Measurements from ENCODE around the gene CIAPIN1.

GRCh38 chr16:57476546-57477410 is 29.6 kb upstream of the CIAPIN1 start:
- TF ChIP-seq, protein P1, sequence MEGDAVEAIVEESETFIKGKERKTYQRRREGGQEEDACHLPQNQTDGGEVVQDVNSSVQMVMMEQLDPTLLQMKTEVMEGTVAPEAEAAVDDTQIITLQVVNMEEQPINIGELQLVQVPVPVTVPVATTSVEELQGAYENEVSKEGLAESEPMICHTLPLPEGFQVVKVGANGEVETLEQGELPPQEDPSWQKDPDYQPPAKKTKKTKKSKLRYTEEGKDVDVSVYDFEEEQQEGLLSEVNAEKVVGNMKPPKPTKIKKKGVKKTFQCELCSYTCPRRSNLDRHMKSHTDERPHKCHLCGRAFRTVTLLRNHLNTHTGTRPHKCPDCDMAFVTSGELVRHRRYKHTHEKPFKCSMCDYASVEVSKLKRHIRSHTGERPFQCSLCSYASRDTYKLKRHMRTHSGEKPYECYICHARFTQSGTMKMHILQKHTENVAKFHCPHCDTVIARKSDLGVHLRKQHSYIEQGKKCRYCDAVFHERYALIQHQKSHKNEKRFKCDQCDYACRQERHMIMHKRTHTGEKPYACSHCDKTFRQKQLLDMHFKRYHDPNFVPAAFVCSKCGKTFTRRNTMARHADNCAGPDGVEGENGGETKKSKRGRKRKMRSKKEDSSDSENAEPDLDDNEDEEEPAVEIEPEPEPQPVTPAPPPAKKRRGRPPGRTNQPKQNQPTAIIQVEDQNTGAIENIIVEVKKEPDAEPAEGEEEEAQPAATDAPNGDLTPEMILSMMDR (IDR thresholded peaks at IDR 0.05): no peak
- TF ChIP-seq EP300 (IDR thresholded peaks at IDR 0.05): no peak
